ENCODE results near the gene SNRNP25. TPM values are rescaled to one million over a fixed set of nuclear protein-coding genes. Genes with fewer than 3 reads are reported as not detected.

The SNRNP25 gene
- total and polyA plus RNA-seq, 2 experiments from 2014 or later: 12.1 to 31.5 TPM

GRCh38 chr16:63466-63865 lies 9.8 kb downstream of the SNRNP25 start:
- Histone ChIP-seq H3K9me2 (ENCODE audit: insufficient read depth) (no peaks in the 10 kb centered on the region), H3K27ac (no peak overlapping the region), H3K9me3 (ENCODE audit: low read depth) (no peaks in the 10 kb centered on the region), H3K4me2 (ENCODE audit: unreplicated experiment) (no peak overlapping the region), H3K4me3 (no peak overlapping the region), H3F3A (ENCODE audit: insufficient read depth) (no peaks in the 10 kb centered on the region), H3K9ac (no peak overlapping the region), H2AFZ (no peak overlapping the region), H3K27me3 (replicated peaks; ENCODE audit: insufficient read depth) (no peaks in the 10 kb centered on the region), H3K36me3 (ENCODE audit: low read depth) (peaks cover 8% of the 10 kb centered on the region; the same call in 1 of the 2 replicates), H3K4me1 (ENCODE audit: insufficient read depth) (peaks cover under 1% of the 10 kb centered on the region; the same call in 1 of the 2 replicates), H4K20me1 (ENCODE audit: insufficient read depth) (peaks cover 4% of the 10 kb centered on the region; the same call in 1 of the 2 replicates), H3K79me2 (ENCODE audit: insufficient read depth) (peaks cover 37% of the 10 kb centered on the region)
- WGBS, 2 experiments (ENCODE audit: low coverage in 1 of 2, low lambda C conversion rate in 2 of 2, missing lambda C conversion rate in 2 of 2): 93 to 96% methylated on average over 10 to 16 of the region's 16 CpGs
- in situ Hi-C loops (cut with MboI): no loop called here
- no peak for TF ChIP-seq EZH2phosphoT487 (IDR thresholded peaks at IDR 0.05; ENCODE audit: insufficient read depth, low read depth)
- no peak for TF ChIP-seq EZH2 (IDR thresholded peaks at IDR 0.05; ENCODE audit: insufficient read depth, poor library complexity, severe bottlenecking)
- DNase-seq: no peak

DNA sequence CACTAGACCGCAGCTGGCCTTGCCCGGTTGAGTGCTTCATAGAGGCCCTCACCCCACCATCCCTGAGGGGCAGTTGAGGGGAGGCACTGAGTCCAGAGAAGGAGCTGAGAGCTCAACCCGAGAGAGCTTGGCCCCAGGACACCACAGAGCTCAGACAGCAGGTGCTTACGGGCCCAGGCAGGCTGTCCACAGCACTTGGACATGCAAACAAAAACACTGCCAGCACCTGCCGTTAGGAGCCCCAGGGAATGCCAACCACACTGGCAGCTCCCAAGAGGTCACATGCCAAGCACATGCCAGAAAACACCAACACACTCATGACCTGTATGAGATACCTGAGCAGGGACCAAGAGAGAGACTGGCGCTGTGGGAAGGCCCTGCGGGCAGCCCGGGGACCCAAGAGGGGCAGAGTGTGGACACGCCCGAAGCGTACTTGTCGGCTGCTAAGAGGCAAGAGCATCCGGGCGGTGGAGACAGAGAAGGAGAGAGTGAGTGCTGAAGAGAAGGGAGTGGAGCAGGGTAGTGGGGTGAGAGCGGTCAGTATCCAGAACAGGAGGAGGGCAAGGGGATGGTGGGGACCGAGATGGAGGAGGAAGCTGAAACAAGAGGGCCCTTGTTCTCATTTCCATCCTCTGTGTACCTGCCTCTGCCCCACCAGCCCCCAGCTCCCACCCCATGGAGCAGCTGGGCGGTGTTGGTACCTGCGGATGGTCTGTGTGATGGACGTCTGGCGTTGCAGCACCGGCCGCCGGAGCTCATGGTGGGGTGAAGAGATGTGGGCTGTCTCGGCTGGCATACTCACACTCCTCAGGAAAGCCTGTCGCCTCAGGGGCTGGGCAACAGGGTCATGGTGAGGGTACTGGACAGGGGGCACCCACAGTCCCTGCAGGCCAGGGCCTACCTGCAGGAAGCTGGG lies 10.6 kb downstream of the SNRNP25 start:
- Histone ChIP-seq H3K4me2 (ENCODE audit: unreplicated experiment) (no peak overlapping the region), H3K4me3 (no peak overlapping the region), H3K9me2 (ENCODE audit: insufficient read depth) (no peaks in the 10 kb centered on the region), H3K27me3 (replicated peaks; ENCODE audit: insufficient read depth) (no peaks in the 10 kb centered on the region), H3K9me3 (ENCODE audit: low read depth) (no peaks in the 10 kb centered on the region), H3F3A (ENCODE audit: insufficient read depth) (no peaks in the 10 kb centered on the region), H2AFZ (no peak overlapping the region), H4K20me1 (ENCODE audit: insufficient read depth) (peaks cover 4% of the 10 kb centered on the region; the same call in 1 of the 2 replicates), H3K4me1 (ENCODE audit: insufficient read depth) (peaks cover 8% of the 10 kb centered on the region), H3K9ac (no peak overlapping the region), H3K36me3 (ENCODE audit: low read depth) (peaks cover 2% of the 10 kb centered on the region; the same call in 1 of the 2 replicates), H3K27ac (no peak overlapping the region), H3K79me2 (ENCODE audit: insufficient read depth) (peaks cover 45% of the 10 kb centered on the region)
- in situ Hi-C loops (cut with MboI): no loop called here
- no peak for TF ChIP-seq EZH2 (IDR thresholded peaks at IDR 0.05; ENCODE audit: insufficient read depth, poor library complexity, severe bottlenecking)
- no peak for TF ChIP-seq EZH2phosphoT487 (IDR thresholded peaks at IDR 0.05; ENCODE audit: insufficient read depth, low read depth)
- no peak for DNase-seq
- 86 to 93% methylated on average over 24 to 25 of the region's 25 CpGs for WGBS, 2 experiments (ENCODE audit: low coverage in 1 of 2, low lambda C conversion rate in 2 of 2, missing lambda C conversion rate in 2 of 2)

DNA sequence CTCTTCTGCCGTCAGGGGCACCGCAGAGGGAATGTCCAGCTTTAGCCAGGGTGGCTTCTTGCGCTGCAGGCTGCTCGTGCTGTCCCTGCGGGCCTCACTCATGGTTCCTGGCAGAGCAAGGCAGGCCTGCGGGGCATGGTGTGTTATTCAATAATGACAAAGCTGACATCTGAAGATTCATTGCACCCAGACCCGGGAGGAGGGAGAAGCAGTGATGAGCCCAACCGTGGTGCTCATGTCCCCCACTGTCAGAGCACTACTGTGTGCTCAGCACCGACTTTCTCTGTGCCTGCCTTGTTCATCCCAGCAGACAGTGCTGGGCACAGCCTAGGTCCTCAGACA lies 11.3 kb downstream of the SNRNP25 start:
- H3K9me2 ChIP-seq (ENCODE audit: insufficient read depth): no peaks in the 10 kb centered on the region
- H3K27ac ChIP-seq: no peak overlapping the region
- no peak for TF ChIP-seq EZH2 (IDR thresholded peaks at IDR 0.05; ENCODE audit: insufficient read depth, poor library complexity, severe bottlenecking)
- no peak for TF ChIP-seq EZH2phosphoT487 (IDR thresholded peaks at IDR 0.05; ENCODE audit: insufficient read depth, low read depth)
- H3K36me3 ChIP-seq (ENCODE audit: low read depth): peaks cover 2% of the 10 kb centered on the region; the same call in 1 of the 2 replicates
- H3K4me1 ChIP-seq (ENCODE audit: insufficient read depth): peaks cover 12% of the 10 kb centered on the region
- DNase-seq: no peak
- H2AFZ ChIP-seq: no peak overlapping the region
- no peak overlapping the region for H3K9ac ChIP-seq
- no peak overlapping the region for H3K4me3 ChIP-seq
- H3K4me2 ChIP-seq (ENCODE audit: unreplicated experiment): no peak overlapping the region
- in situ Hi-C loops (cut with MboI): no loop called here
- H3K79me2 ChIP-seq (ENCODE audit: insufficient read depth): peaks cover 51% of the 10 kb centered on the region
- H3K9me3 ChIP-seq (ENCODE audit: low read depth): no peaks in the 10 kb centered on the region
- H4K20me1 ChIP-seq (ENCODE audit: insufficient read depth): peaks cover 4% of the 10 kb centered on the region; the same call in 1 of the 2 replicates
- no peaks in the 10 kb centered on the region for H3F3A ChIP-seq (ENCODE audit: insufficient read depth)
- WGBS, 2 experiments (ENCODE audit: low coverage in 1 of 2, low lambda C conversion rate in 2 of 2, missing lambda C conversion rate in 2 of 2): 73 to 80% methylated on average over 9 of the region's 9 CpGs
- no peaks in the 10 kb centered on the region for H3K27me3 ChIP-seq (replicated peaks; ENCODE audit: insufficient read depth)

- in situ Hi-C loops (cut with MboI): no loop called here
- Histone ChIP-seq H3K27ac (no peak overlapping the region), H3K4me3 (no peak overlapping the region), H3K9me3 (ENCODE audit: low read depth) (no peaks in the 10 kb centered on the region), H3K27me3 (replicated peaks; ENCODE audit: insufficient read depth) (no peaks in the 10 kb centered on the region), H3K79me2 (ENCODE audit: insufficient read depth) (peaks cover 59% of the 10 kb centered on the region), H3K4me2 (ENCODE audit: unreplicated experiment) (no peak overlapping the region), H3F3A (ENCODE audit: insufficient read depth) (no peaks in the 10 kb centered on the region), H4K20me1 (ENCODE audit: insufficient read depth) (peaks cover 4% of the 10 kb centered on the region; the same call in 1 of the 2 replicates), H3K36me3 (ENCODE audit: low read depth) (peaks cover 2% of the 10 kb centered on the region; the same call in 1 of the 2 replicates), H3K9me2 (ENCODE audit: insufficient read depth) (no peaks in the 10 kb centered on the region), H3K9ac (no peak overlapping the region), H2AFZ (no peak overlapping the region), H3K4me1 (ENCODE audit: insufficient read depth) (peaks cover 19% of the 10 kb centered on the region)
- peak; percentile 88 for DNase-seq
- WGBS, 2 experiments (ENCODE audit: low coverage in 1 of 2, low lambda C conversion rate in 2 of 2, missing lambda C conversion rate in 2 of 2): 25 to 35% methylated on average over 16 to 17 of the region's 17 CpGs
- TF ChIP-seq EZH2 (IDR thresholded peaks at IDR 0.05; ENCODE audit: insufficient read depth, poor library complexity, severe bottlenecking) (no peak), EZH2phosphoT487 (IDR thresholded peaks at IDR 0.05; ENCODE audit: insufficient read depth, low read depth) (no peak)
Measured at GRCh38 chr16:65745-66144, 12.1 kb downstream of the SNRNP25 start.
